ENCODE results near the gene FLRT1.

FLRT1 gene

DNA sequence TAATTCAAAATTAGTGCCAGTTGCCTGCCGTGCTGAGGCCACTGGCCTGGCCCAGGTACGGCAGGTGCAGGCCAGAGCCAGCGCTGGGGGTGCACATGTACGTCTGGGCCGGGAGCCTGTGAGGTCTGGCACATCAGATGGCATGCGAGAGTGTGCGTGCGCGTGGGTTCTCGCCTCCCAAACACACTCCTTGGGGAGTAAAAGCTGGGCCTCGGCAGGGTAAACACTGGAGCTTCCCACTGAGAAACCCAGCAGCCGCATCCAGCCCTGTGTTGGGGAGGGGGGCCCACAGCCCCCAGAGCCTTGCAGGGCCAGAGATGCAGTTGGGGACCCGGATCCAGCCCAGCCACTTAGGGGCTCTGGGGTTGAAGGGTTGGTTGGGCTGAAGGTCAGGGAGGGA lies 37.8 kb downstream of the FLRT1 start:
- no peak for DNase-seq (ENCODE audit: low read depth)
- no peak overlapping the region for H3K4me3 ChIP-seq (ENCODE audit: control insufficient read depth, low read depth, low read length)
- TF ChIP-seq, protein P1, sequence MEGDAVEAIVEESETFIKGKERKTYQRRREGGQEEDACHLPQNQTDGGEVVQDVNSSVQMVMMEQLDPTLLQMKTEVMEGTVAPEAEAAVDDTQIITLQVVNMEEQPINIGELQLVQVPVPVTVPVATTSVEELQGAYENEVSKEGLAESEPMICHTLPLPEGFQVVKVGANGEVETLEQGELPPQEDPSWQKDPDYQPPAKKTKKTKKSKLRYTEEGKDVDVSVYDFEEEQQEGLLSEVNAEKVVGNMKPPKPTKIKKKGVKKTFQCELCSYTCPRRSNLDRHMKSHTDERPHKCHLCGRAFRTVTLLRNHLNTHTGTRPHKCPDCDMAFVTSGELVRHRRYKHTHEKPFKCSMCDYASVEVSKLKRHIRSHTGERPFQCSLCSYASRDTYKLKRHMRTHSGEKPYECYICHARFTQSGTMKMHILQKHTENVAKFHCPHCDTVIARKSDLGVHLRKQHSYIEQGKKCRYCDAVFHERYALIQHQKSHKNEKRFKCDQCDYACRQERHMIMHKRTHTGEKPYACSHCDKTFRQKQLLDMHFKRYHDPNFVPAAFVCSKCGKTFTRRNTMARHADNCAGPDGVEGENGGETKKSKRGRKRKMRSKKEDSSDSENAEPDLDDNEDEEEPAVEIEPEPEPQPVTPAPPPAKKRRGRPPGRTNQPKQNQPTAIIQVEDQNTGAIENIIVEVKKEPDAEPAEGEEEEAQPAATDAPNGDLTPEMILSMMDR (IDR thresholded peaks at IDR 0.05; ENCODE audit: control insufficient read depth, insufficient read depth, low read depth, low read length, missing control alignments), result no peak

DNA sequence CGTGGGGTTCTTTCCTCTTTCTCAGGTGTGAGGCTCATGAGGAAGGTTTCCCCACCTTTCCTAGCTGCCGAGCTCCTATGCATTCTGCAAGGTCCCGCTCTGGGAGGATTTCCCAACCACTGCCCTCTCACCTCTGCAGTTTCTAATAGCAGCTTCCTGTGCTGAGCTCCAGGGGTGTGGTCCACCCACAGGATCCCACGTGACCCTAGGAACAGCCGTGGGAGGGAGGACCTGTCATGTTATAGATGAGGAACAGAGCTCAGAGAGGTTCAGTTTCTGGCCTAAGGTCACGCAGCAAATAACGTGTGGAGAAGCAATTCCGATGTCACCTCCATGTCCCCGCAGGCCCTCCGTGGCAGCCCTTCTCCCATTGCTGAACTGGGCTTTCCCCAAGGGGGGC lies 38.5 kb downstream of the FLRT1 start:
- TF ChIP-seq, protein P1 (IDR thresholded peaks at IDR 0.05; ENCODE audit: control insufficient read depth, insufficient read depth, low read depth, low read length, missing control alignments), result no peak
- DNase-seq (ENCODE audit: low read depth), result no peak
- no peak overlapping the region for H3K4me3 ChIP-seq (ENCODE audit: control insufficient read depth, low read depth, low read length)

DNA sequence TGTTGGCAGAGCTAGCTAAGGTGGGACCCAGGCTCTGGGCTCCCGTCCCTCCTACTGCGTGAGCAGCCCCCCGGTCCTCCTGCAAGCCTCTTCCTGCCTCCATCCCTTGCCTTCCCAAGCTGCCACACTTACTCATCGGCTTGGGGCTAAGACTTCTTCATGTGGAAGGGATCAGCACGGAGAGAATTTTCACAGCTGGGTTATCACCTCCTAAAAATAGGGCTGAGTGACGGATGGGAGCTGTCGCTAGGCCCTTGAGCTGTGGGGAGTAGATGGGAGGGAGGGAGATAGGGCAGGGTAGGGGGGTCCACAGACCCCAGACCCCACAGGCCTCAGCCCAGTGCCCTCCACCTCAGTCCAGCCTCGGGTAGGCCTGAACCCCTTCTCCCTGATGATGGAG lies 41.0 kb downstream of the FLRT1 start:
- TF ChIP-seq, protein P1 (IDR thresholded peaks at IDR 0.05; ENCODE audit: control insufficient read depth, insufficient read depth, low read depth, low read length, missing control alignments), result no peak
- H3K4me3 ChIP-seq (ENCODE audit: control insufficient read depth, low read depth, low read length), result no peak overlapping the region
- no peak for DNase-seq (ENCODE audit: low read depth)

DNA sequence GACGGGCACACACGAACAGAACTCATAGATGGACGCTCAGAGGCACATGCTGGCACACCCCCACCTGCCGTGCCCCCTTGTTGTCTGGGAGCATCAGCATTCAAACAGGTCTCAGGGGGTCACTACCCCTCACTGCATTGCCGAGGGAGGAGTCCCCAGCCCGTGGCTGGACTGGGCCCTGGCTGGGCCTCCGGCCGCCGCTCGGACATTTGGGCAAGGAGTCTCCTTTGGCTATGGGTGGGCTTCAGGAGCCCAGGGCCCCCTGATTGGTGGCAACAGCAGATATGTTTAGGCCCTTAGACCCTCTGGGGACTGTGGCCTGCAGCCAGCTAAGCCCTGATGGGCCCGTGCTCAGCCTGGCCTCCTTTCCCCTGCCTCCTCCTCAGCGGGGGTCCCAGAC lies 41.9 kb downstream of the FLRT1 start:
- no peak for DNase-seq (ENCODE audit: low read depth)
- TF ChIP-seq, protein P1 (IDR thresholded peaks at IDR 0.05; ENCODE audit: control insufficient read depth, insufficient read depth, low read depth, low read length, missing control alignments), result no peak
- no peak overlapping the region for H3K4me3 ChIP-seq (ENCODE audit: control insufficient read depth, low read depth, low read length)

DNA sequence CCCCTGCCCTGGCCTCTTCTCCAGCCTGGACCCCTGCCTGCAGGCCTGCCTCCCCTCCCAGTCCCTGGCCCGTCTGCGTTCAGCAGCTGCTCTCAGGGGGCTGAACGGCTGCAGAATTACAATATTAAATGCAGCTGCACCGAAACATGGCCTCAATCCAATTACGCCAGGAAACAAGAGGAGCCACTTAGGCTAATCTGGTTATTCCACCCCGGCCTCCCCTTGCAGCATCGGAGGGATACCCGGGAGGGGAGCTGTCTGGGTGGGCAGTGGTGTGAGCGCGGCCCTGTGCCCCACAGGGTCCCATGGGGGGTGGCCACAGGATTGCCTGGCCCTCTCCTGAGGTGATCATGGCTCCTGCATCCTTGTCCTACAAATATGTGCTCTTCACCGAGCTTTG lies 42.6 kb downstream of the FLRT1 start:
- H3K4me3 ChIP-seq (ENCODE audit: control insufficient read depth, low read depth, low read length), result no peak overlapping the region
- no peak for DNase-seq (ENCODE audit: low read depth)
- TF ChIP-seq, protein P1 (IDR thresholded peaks at IDR 0.05; ENCODE audit: control insufficient read depth, insufficient read depth, low read depth, low read length, missing control alignments), result no peak

DNA sequence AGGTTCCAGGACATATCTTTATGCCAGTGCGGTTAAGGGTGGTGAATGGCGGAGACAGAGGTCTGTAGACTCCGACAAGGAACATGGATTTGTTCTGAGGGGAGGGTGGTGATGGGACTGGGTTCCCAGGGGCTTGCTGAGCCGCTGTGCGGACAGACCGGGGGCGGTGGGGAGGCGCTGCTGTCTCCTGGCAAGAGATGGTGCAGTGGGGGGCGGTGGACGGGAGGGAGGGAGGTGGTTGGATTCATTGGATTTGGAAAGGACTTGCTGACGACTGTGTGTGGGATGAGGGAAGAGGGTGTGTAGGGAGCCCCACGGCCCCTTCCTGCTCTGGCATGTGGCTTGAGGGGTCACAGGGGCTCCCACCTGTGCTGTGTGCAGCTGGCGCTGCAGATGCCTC lies 43.2 kb downstream of the FLRT1 start:
- H3K4me3 ChIP-seq (ENCODE audit: control insufficient read depth, low read depth, low read length), result no peak overlapping the region
- DNase-seq (ENCODE audit: low read depth), result no peak

More for the DNA sequence above, 43.2 kb downstream of the FLRT1 start:
- TF ChIP-seq, protein P1 (IDR thresholded peaks at IDR 0.05; ENCODE audit: control insufficient read depth, insufficient read depth, low read depth, low read length, missing control alignments), result no peak
